Measurements from ENCODE around the gene KIF12.
"Not testable (repeated sequence)": the region's sequence is repeated elsewhere in the genome, so short reads cannot be mapped to it uniquely, and the experiment has no call there.

The KIF12 gene

DNA sequence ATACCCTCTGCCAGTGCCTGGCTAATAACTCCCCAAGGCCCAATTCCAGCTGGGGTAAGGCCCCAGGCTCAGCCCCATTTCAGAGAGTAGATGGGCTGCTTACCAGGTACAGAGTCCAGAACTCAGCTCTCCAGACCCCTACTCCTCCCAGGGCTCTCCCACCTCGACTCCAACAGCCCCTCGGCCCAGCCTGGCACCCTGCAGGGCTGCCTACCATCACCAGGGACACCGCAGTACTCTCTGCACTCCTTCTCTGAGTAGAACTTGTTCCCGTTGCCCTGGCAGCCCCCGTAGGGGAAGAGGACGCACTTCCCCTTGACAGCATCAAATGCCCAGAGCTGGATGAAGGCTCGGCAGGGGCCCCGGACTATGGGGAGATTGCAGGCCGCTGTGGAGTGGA is 38.4 kb downstream of the KIF12 start:
- DNase-seq = no peak

- DNase-seq = no peak
Measured at GRCh38 chr9:114060070-114060469, 39.0 kb downstream of the KIF12 start.

GRCh38 chr9:114059047-114059803 is 39.9 kb downstream of the KIF12 start:
- no peak for DNase-seq

- DNase-seq = no peak
Measured at GRCh38 chr9:114058688-114059046, 40.4 kb downstream of the KIF12 start.

GRCh38 chr9:114057161-114057885 is 41.8 kb downstream of the KIF12 start:
- DNase-seq = no peak

GRCh38 chr9:114056527-114056926 is 42.6 kb downstream of the KIF12 start:
- no peak for DNase-seq

DNA sequence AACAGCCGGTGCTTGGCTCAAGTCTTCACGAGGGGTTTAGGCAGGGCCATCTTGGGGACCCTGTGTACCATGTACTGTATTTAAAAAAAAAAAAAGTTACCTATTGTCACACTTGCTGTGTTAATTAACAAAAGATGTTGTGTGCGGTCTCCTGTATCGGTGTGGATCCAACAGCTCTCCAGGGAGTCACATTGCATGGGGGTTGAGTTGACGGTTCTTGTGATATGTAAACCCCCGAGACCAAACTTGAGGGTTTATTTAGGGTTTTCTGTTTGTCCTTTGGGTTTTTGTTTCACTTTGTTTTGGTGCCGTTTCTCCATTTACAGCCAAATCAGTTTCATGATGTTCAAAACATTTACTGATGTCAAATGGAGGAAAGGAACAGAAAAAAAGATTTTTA is 43.2 kb downstream of the KIF12 start:
- DNase-seq = no peak

- no peak for DNase-seq
Measured at GRCh38 chr9:114055061-114055460, 44.0 kb downstream of the KIF12 start.

GRCh38 chr9:114054191-114054690 is 44.9 kb downstream of the KIF12 start:
- DNase-seq = no peak

GRCh38 chr9:114053246-114054005 is 45.7 kb downstream of the KIF12 start:
- DNase-seq = no peak

DNA sequence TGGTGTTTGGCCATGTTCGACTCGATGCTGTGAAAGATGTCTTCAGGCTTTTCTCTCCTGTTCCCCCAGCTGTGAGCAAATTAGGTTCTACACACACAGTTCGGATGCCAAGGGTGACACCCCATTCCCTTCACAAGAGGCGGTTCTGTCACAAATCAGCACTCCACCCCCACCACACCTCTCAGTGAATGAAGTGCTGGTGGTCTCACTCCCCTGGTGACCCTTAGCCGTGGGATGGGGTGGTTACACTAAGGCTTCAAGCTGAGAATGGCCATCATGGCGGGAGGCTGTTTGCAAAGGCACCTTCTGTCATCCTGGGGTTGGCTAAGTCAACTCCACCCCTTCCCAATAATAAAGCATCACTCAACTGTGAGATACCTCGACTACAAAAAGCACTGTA is 47.4 kb downstream of the KIF12 start:
- no peak for DNase-seq

DNA sequence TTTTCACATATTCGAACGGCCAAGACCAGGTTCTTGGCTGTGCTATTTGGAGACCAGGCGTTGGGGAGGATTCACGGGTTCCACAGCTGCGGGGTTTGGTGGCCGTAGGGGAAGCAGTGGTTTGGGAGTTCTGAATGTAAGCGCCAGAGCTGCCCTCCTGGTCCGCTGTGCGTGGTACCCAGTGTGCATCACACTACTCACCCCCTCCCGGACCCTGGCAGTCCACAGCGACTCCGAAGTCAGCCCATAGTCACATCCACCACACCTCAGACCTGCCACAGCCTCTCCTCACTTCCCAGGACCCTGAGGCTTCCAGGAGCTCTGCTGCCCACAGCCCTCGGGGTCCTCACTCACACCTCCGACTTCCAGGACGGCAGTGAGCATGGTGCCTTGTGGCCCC is 47.8 kb downstream of the KIF12 start:
- DNase-seq = no peak

- no peak for DNase-seq
Measured at GRCh38 chr9:114050646-114051045, 48.4 kb downstream of the KIF12 start.

- DNase-seq = no peak
Measured at GRCh38 chr9:114050226-114050568, 48.9 kb downstream of the KIF12 start.

GRCh38 chr9:114049441-114050225 is 49.5 kb downstream of the KIF12 start:
- no peak for DNase-seq

- no peak for DNase-seq
Measured at GRCh38 chr9:114048533-114049415, 50.3 kb downstream of the KIF12 start.

DNA sequence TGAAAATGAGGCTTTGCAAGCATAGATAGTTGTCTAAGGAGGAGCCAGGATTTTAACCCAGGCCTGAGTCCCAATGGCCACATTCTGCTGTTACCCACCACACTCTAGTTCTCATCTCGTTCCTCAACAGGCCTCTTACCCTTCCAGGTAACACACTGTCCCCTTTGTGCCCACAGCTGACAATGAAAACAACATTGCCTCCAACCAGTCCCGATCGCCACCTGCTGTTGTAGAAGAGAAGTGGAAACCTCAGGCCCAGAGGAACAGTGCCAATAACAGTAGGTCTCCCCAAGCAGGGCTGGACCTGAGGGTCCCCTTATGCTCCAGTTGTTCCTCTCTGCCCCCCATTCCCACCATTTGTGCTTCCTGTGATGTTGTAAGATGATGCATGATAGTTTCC is 51.4 kb downstream of the KIF12 start:
- no peak for DNase-seq

DNA sequence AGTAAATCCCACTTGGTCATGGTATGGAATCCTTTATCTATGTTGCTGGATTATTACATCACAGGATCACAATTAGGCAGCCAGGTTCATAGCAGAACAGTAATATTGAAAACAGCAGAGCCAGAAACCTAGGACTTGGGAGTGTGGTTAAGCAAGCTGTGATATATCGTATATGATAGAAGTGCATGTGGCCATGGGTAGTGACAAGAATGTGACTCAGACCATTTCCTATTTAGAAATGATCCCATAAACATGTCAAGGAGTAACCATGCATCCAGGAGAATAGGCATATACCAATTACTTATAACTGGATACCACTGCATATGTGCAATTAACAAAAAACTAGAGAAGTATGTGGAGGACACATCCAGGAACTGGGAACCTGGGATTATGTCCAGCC is 52.2 kb downstream of the KIF12 start:
- no peak for DNase-seq

- DNase-seq = no peak
Measured at GRCh38 chr9:114046237-114046755, 52.8 kb downstream of the KIF12 start.

- DNase-seq = not testable (repeated sequence)
Measured at GRCh38 chr9:114043660-114044059, 55.4 kb downstream of the KIF12 start.
